RWPE2 (cell line): ENCODE measurements around the gene FUT7.

ENCODE experiments used
- ATAC-seq: fragments of 200-7000 bp; cut with Tn5 transposase; 3 replicates; pipeline ENCODE4 v1.9.1; 2021; ENCODE audit warnings: low read depth
- DNase-seq: peaks from one replicate; pipeline ENCODE4 v3.0.0-alpha.2; 2020; ENCODE audit warnings: low spot score
- H3K27ac ChIP-seq: fragments of 450-650 bp; 2 replicates; pipeline ENCODE4 v1.5.1; 2017; ENCODE audit warnings: mild to moderate bottlenecking; ENCODE audit not compliant: poor library complexity, severe bottlenecking
- H3K27me3 ChIP-seq: fragments of 250-450 bp; sonication (Bioruptor Pico); 2 replicates; pipeline ENCODE4 v1.5.1; 2021; ENCODE audit warnings: mild to moderate bottlenecking, moderate library complexity; ENCODE audit not compliant: insufficient read depth, poor library complexity, severe bottlenecking
- H3K36me3 ChIP-seq: fragments of 250-450 bp; sonication (Bioruptor Pico); 2 replicates; pipeline ENCODE4 v1.5.1; 2020; ENCODE audit warnings: low read depth, mild to moderate bottlenecking, moderate library complexity
- H3K4me1 ChIP-seq: fragments of 250-450 bp; sonication (Bioruptor Pico); 2 replicates; pipeline ENCODE4 v1.5.1; 2021; ENCODE audit warnings: mild to moderate bottlenecking, moderate library complexity; ENCODE audit not compliant: insufficient read depth, poor library complexity, severe bottlenecking
- H3K4me3 ChIP-seq: fragments of 250-450 bp; sonication (Bioruptor Pico); 2 replicates; pipeline ENCODE4 v1.5.1; 2021; ENCODE audit warnings: mild to moderate bottlenecking, moderate library complexity; ENCODE audit not compliant: severe bottlenecking
- H3K9me3 ChIP-seq: fragments of 250-450 bp; sonication (Bioruptor Pico); 2 replicates; pipeline ENCODE4 v1.5.1; 2021; ENCODE audit warnings: mild to moderate bottlenecking, moderate library complexity; ENCODE audit not compliant: severe bottlenecking
- CTCF ChIP-seq: fragments of 450-650 bp; IDR thresholded peaks from one replicate; pipeline ENCODE4 v1.5.1; 2017; ENCODE audit warnings: mild to moderate bottlenecking, moderate library complexity; ENCODE audit not compliant: poor library complexity, severe bottlenecking

Gene FUT7

GRCh38 chr9:137031904-137032640 lies at the start of gene FUT7:
Gene FUT7, minus strand, starts transcription at chr9:137032088. Its CDS starts 97 bp downstream, at chr9:137031991.
- H3K36me3 ChIP-seq = no peaks in the 10 kb centered on the region
- ATAC-seq = no peak
- no peak within 1 kb of the TSS for H3K27ac ChIP-seq
- no peaks in the 10 kb centered on the region for H3K27me3 ChIP-seq
- TF ChIP-seq CTCF = no peak
- no peak within 1 kb of the TSS for H3K4me3 ChIP-seq
- DNase-seq = no peak
- H3K9me3 ChIP-seq = no peaks in the 10 kb centered on the region
- peaks cover 4% of the 10 kb centered on the region for H3K4me1 ChIP-seq

- Histone ChIP-seq H3K4me1 (peaks cover 21% of the 10 kb centered on the region), H3K27ac (no peak overlapping the region), H3K9me3 (no peaks in the 10 kb centered on the region), H3K4me3 (no peak overlapping the region), H3K27me3 (no peaks in the 10 kb centered on the region), H3K36me3 (peaks cover 12% of the 10 kb centered on the region; the same call in 1 of the 2 replicates)
- DNase-seq (no peak), ATAC-seq (no peak)
- TF ChIP-seq CTCF = no peak
Observed at GRCh38 chr9:137080260-137081122, 48.6 kb upstream of the FUT7 start.

GRCh38 chr9:137079401-137079787 lies 47.5 kb upstream of the FUT7 start:
- no peak overlapping the region for H3K27ac ChIP-seq
- no peak for TF ChIP-seq CTCF
- no peaks in the 10 kb centered on the region for H3K9me3 ChIP-seq
- no peak overlapping the region for H3K4me3 ChIP-seq
- DNase-seq (no peak), ATAC-seq (no peak)
- peaks cover 15% of the 10 kb centered on the region for H3K4me1 ChIP-seq
- peaks cover 12% of the 10 kb centered on the region; the same call in 1 of the 2 replicates for H3K36me3 ChIP-seq
- no peaks in the 10 kb centered on the region for H3K27me3 ChIP-seq

GRCh38 chr9:137078701-137079400 lies 47.0 kb upstream of the FUT7 start:
- Histone ChIP-seq H3K36me3 (peaks cover 12% of the 10 kb centered on the region; the same call in 1 of the 2 replicates), H3K4me1 (peaks cover 9% of the 10 kb centered on the region), H3K27me3 (no peaks in the 10 kb centered on the region), H3K9me3 (no peaks in the 10 kb centered on the region), H3K4me3 (peak overlapping the region; percentile 61), H3K27ac (no peak overlapping the region)
- DNase-seq = no peak
- no peak for ATAC-seq
- no peak for TF ChIP-seq CTCF
